ENCODE data around the gene RAB17.
A peak's percentile ranks its signal among the peaks of the same experiment; 100 is the strongest.

Gene RAB17

DNA sequence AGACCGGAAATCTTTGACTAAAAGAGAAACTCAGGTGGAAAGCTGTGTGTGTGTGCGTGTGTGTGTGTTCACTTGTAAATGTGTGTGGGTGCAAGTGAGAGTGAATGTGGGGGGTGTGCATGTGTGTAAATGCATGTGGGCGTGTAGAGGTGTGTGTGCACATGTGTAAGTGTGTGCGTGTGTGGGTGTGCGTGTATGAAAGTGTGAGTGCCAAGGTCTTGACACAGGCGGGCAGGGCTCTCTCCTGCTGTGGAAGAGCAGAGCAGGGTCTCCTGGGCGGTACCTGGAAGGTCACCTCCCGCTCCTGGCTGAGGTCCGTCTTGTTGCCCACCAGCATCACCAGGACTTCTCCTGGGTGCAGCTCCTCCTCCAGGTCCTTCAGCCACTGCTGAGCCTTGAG, 13.6 kb downstream of the RAB17 start:
- DNase-seq (ENCODE audit: low read depth): no peak

DNA sequence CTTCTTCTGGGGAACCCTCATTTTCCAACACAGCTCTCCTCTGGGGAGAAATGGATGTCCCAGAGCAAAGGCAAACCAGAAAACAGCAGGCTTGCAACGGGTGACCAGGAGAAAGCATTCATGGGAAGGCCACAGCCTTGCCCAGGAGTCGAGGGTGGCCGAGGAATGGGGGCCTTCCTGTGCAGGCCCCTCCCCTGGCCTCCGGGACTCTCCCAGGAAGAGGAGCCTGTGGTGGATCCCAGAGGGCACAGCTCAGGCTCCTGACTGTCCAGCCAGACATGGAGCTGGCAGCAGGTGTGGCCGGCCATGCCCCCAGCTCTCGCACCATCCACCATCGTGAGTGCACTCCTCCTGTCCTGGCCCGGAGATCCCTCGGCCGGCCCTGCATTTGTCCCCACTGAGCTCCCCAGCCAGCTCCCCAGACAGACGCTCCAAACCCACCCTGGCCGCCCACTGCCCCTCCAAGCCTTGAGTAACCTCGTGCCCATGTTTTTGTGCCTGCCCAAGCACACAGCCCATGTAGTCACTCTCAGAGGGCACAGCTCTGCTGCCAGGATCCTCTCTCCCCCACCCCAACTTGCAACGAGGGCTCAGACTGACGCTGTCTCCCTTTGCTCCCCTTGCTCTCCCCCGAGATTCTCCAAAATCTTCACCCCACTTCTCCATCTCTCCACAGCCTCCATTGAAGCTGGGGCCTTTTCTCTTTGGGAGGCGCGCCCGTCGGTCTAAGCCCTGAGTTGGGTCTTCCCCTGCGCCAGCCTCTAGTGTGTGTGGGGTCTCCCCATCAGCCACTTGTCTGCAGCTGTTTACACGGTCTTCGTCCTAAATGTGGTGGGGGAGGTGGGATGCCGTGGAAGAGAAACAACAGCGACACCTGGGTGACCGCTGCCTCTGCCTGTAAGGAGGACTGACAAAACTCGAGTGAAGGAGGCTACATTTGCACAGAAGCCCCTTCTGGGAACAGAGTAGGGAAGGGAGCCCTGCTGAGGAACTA, 14.4 kb downstream of the RAB17 start:
- DNase-seq (ENCODE audit: low read depth): no peak

- DNase-seq (ENCODE audit: low read depth): no peak
These were observed 15.4 kb downstream of the RAB17 start for GRCh38 chr2:237574894-237575868.

GRCh38 chr2:237574467-237574866, 16.1 kb downstream of the RAB17 start:
- DNase-seq (ENCODE audit: low read depth): no peak

GRCh38 chr2:237573721-237574415, 16.7 kb downstream of the RAB17 start:
- no peak for DNase-seq (ENCODE audit: low read depth)

DNA sequence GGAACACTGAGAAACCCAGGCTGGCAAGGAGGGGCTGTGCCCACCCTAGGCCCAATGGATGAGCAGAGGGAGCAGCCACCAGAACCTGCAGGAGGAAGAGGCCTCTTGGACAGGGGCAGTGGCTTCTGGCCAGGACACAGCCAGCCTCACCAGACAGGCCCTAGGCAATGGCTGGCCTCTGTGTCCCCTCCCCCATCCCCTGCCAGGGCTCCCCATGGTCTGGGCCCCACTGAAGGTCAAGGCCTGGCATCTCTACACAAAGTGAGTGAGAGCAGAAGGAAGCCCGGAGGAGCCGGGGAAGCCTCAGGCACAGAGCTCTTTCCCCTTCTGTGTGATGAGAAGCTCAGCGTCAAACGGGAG, 17.8 kb downstream of the RAB17 start:
- DNase-seq (ENCODE audit: low read depth): no peak

DNA sequence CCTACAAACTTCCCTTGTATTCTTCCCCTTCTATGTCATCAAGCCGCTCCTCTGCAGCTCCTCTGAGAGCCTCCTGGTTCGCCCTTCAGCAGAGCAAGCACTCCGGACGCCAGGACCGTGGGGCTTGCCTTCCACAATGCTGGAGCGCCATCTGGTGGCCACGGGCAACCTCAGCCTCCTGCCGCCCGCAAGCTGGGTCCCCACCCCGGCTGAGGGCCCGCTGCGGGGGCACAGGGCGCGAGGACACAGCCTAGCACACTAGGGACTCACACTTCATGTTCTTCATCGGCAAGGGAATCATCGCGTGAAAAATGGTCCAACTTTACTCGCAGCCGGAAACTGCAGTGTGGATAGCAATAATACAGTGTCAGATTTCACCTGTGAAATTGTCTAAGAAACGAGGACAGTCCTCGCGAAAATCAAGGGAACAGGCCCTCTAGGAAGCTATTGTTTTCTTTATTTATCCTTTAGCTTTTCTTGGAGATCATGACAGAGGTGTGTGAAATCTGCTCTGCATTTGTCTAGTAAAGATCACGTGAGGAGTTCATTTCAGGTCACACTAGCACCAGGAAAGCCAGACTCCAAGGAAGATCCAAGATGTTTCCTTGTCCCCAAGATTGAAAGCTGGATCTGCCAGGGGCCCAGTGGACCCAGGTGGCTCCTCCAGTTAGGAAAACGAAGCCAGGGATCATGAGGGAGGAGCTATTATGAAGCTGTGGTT, 18.4 kb downstream of the RAB17 start:
- peak; percentile 83 for DNase-seq (ENCODE audit: low read depth)

DNA sequence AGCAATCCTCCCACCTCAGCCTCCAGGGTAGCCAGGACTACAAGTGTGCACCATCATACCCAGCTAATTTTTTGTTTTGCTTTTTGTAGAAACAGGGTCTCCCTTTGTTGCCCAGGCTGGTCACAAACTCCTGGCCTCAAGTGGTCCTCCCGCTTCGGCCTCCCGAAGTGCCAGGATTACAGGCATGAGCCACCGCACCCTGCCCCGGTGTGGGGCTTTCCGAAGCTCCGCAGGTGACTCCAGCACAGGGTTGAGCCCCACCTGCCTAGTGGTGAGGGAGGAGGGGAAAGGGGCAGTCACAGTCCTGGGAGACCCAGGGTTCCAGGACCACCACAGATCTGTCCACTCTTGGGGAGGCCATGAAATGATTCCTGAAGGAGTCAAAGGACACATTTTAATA, 19.0 kb downstream of the RAB17 start:
- DNase-seq (ENCODE audit: low read depth): no peak

DNA sequence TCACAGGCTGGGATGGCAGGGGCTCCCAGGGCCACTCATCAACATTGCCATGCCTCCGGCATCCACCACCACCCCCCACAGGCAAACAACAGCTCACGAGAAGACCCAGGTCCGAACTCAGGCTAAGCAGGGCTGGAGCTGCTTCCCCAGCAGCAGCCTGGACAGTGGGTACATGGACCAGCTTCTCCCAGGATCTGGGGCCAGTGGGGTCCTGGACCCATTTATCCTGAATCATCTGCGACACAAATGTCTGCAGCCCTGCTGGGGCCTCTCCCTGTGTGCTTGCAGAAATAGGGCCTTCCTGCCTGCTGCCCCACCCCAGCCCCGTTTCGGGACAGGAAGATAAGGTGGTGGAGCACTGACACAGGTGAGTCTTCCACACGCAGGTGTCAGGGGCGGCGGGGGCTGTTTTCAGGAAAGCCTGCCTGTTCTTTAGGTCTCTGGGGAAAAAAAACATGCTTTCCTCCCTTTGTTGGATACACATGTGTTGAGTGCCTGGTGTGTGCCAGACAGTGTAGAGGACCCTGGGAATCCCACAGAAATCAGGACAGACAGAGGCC, 19.7 kb downstream of the RAB17 start:
- DNase-seq (ENCODE audit: low read depth): no peak

GRCh38 chr2:237569896-237570295, 20.6 kb downstream of the RAB17 start:
- DNase-seq (ENCODE audit: low read depth): no peak

DNA sequence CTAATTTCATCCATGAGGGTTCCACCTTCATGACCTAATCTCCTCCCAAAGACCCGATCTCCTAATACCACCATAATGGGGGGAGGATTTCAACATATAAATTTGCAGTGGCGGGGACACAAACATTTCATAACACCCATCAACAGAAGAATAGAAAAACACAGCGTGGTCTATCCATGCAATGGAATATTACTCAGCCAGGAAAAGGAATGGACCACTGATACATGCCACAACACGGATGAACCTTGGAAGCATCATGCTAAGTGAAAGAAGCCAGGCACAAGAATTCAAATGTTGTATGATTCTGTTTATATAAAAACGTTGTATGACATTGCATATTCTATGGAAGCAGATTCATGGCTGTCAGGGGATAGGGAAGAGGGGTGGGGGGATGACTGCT, 21.5 kb downstream of the RAB17 start:
- no peak for DNase-seq (ENCODE audit: low read depth)

DNA sequence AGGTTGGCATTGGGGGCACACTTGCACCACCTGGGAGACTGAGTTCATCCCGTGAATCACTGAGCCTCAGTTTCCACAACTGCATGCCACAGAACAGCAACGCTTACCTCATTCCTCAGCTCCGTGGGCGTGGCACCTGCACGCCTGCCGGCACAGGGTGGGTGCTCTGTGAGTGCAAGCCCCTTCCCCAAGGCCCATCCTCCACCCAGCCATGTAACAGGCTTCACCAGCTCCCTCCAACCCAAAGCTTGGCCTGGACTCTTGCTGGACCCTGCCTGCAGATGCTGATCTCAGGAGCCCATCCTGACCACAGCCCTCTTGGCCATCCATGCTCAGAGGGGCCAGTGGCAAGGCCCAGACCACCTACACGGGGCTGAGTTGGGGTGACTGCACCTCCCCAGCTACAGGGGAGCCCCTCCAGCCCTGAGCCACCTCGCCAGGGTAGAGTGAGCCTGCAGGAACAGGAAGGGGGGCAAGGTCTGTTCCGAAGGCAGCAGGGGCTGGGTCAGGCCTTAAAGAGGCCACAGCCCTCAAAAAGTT, 22.3 kb downstream of the RAB17 start:
- no peak for DNase-seq (ENCODE audit: low read depth)

- no peak for DNase-seq (ENCODE audit: low read depth)
These were observed 23.1 kb downstream of the RAB17 start for GRCh38 chr2:237567276-237568029.

DNA sequence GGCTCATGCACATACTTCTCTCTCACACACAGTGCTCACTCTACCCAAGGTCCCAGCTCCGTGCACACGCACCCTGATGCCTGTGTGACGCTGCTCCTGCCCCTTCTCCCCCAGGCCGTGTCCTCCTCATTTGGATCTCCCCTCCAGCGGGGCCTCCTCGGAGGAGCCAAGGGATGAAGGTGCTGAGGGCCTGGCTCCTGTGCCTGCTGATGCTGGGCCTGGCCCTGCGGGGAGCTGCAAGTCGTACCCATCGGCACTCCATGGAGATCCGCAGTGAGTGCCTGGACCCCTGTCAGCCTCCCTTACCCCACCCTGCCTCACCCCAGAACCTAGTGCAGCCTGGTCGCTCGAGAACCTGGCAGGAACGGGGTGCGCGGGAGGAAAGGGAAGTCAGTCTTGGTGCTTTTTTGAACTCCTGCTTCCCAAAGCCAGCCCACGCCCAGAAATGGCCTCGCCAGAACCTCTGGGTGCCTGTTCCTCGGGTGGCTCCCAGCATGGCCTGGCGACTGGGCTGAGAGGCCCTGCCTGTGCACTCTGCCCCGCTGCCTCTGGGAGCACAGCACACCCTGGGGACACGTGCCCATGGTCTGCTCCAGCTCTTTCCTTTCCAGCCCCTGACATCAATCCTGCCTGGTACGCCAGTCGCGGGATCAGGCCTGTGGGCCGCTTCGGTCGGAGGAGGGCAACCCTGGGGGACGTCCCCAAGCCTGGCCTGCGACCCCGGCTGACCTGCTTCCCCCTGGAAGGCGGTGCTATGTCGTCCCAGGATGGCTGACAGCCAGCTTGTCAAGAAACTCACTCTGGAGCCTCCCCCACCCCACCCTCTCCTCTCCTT, 23.9 kb downstream of the RAB17 start, which contains the start of gene PRLH:
TSS of gene PRLH (plus strand) at position 174 of the 835 bp plus-strand sequence. CDS start at position 174, 0 bp downstream.
- no peak for DNase-seq (ENCODE audit: low read depth)

- DNase-seq (ENCODE audit: low read depth): no peak
These were observed 24.6 kb downstream of the RAB17 start for GRCh38 chr2:237565974-237566373.

GRCh38 chr2:237564526-237565131, 25.9 kb downstream of the RAB17 start:
- no peak for DNase-seq (ENCODE audit: low read depth)

GRCh38 chr2:237563816-237564215, 26.7 kb downstream of the RAB17 start:
- DNase-seq (ENCODE audit: low read depth): no peak

DNA sequence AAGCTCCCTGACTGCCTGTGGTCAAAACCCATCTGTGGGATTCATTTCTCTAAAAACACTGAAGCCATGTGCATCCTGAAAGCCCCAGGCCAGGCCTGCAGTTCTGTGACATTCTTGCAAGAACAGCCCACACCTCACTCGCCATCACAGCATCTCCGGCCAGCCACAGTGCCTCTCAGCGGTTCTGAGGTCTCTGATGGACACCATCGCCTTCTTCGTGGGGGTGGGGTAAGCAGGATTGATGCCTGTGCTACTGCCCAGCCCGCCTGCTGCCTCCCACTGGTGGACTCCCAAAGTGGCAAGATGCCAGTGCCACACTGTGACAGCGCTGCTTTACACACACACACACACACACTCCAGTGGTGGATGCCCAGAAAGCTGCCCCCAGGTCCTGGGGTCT, 29.3 kb downstream of the RAB17 start:
- no peak for DNase-seq (ENCODE audit: low read depth)

Measured in stimulated activated CD8-positive, alpha-beta memory T cell treated with anti-CD3 and anti-CD28 coated beads, Interleukin-7, amount 100 ng/mL, for 24 hours (primary cell).